Left forelimb (tissue), 1 donor: ENCODE data around the gene ABCB9.

Experiments
- DNase-seq: peaks from one replicate; pipeline ENCODE4 v3.0.0-alpha.2; 2018; ENCODE audit warnings: low spot score

Gene ABCB9

DNA sequence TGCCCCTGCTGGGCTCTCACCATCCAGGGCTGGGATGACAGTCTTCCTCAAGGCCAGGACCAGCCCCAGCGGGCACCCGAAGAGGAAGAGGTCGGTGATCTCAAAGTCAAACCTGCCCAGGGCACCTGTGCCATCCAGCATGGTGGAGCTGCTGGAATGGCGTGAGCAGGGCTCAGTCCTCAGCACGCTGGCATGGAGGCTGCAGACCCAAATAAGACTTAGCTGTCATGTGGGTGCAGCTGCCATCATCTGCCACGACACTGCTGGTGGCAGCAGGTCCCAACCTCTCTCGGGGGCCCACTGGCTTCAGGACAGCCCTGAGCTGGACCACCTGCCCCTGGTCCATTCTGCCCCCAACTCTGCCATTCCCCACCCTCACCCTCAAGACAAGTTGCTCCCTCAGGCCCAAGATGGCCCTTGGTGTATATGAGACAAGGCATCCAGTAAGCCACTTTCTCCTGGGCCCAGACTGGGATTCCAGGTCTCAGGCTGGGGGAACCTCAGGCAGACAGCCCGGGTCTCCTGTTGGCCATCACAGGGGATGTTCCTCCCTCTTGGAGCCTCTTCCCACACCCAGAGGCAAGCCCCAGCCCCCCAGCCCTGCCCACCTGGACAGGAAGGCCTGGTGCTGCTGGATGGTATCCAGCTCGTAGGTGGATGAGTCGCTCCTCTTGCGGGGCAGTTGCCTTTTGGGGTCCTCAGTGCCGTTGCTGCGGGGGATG lies 28.7 kb upstream of the ABCB9 start:
- DNase-seq = no peak

- DNase-seq = no peak
Observed at GRCh38 chr12:122994140-122994675, 27.9 kb upstream of the ABCB9 start.

DNA sequence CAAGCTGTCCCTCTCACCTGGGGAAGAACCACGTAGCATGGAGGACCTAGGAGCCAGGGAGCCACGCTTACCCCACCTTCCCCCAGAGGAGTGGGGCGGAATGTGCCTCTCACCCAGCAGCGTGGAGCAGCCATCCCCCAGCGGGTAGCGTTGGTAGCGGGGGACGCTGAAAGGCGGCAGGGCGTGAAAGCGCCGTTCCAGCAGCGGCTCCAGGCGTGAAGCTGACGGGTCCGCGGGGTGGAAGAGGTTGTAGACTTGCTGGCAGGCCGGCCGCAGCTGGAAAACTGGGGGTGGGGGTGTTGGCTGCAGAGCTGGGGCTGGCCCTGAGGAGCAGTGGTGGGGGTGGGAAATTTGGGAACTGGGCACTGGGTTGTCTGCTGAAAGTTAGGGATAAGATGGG lies 26.1 kb upstream of the ABCB9 start:
- no peak for DNase-seq

- DNase-seq = no peak
Observed at GRCh38 chr12:122991623-122992275, 25.5 kb upstream of the ABCB9 start.

DNA sequence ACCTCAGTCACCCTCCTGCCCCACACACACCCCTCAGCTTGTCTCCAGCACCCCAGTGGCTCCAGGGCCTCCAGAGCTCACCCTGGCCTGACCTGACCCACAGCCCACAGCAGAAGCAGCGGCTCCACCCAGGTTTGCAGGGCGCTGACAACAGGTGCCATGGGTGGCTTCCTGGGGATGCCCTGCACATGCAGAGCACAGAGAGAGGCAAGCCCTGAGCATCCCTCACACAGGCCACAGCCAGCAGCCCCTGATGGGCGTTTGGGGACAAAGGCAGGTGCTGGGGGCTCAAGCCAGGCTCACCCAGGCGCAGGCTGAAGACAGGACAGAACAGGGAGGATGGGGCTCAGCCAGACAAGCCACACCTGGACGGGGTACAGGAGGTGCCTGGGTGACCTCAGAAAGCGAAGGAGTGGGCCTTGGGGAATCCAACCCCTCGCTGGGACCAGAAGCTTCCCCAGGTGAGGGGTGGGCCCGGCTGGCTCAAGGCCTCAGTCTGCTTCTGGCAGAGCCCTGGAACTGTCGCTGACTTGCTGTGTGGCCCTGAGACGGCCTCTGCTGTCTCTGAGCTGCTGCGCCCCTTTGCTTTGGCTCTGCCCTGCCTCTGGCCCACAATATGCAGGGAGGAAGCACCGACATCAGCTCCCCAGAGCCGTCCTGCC lies 24.8 kb upstream of the ABCB9 start:
- DNase-seq = no peak

- DNase-seq = no peak
Observed at GRCh38 chr12:122990561-122990960, 24.3 kb upstream of the ABCB9 start.

DNA sequence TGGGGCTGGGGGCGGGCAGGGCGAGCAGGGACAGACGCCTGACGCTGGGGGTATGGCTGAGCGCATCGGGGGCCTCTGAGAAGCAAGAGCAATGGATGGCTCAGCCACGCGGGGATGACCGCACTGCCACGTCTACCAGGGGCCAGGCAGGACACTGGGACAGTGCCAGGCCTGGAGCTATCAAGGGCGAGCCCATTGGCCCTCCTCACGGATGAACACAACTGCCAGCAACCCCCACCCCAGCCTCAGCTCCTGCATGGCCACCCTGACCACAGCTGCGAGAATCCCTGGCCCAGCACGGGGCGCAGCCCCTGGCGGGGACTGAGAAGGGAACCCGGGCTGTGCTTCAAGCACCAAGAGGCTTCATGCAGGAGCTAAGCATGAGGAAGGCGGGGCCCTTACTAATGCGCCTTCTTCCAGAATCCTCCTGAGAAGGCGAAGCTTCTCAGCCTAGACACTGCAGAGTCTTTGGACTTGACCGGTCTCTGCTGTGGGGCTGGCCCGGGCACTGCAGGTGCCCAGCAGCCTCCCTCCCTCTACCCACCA lies 23.7 kb upstream of the ABCB9 start:
- DNase-seq = no peak

- DNase-seq = no peak
Observed at GRCh38 chr12:122989225-122989839, 23.1 kb upstream of the ABCB9 start.

DNA sequence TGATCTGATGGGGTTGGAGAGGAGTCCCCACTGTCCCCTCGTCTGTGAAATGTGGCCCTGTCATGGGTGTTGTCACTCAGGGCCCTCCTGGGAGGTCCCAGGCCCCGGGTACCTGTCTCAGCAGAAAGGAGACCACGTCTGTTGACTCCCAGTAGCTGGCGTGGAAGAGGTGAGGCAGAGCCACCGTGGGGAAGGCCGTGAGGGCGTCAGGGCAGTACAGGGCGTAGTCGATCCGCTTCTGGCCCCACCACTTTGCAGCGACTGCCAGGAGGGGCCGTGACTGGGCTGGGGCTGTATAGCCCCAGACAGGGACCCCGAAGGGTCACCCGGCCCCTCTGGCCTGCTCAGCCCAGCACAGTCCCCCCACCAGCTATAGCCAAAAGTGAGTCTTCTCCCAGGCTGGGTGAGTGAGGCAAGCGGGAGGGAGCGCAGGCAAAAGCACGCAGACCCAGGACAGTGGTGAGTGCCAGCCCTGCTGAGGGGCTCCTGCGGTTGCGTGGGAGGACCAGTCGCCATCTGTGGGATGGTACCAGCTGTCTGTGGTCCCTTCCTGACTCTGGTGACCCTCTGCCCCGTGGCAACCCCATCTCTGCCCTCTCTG lies 22.4 kb upstream of the ABCB9 start:
- DNase-seq = no peak

DNA sequence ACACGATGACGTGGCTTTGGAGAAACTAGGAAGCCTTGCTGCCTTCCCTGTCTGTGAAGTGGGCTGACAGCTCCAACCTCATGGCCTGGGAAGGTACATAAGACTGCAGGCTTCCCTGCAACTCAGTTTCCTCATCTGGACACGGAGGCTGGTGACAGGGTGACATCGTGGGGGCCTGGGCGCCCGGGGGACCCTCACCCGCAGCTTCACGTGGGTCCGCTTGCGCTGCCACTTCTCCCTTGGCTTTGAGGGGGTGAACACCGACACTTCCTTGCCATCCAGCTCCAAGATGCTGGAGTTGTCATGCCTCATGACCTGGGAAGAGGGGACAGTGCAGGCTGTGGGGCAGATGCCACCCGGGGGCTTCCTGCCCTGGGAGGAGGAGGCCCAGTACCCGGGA lies 21.8 kb upstream of the ABCB9 start:
- no peak for DNase-seq

GRCh38 chr12:122987086-122987951 lies 21.1 kb upstream of the ABCB9 start:
- DNase-seq = no peak

- DNase-seq = no peak
Observed at GRCh38 chr12:122986258-122986871, 20.1 kb upstream of the ABCB9 start.

GRCh38 chr12:122985338-122986257 lies 19.3 kb upstream of the ABCB9 start:
- DNase-seq = no peak

GRCh38 chr12:122984612-122985337 lies 18.5 kb upstream of the ABCB9 start:
- no peak for DNase-seq

- no peak for DNase-seq
Observed at GRCh38 chr12:122983789-122984515, 17.7 kb upstream of the ABCB9 start.

GRCh38 chr12:122982963-122983788 lies 16.9 kb upstream of the ABCB9 start:
- no peak for DNase-seq

DNA sequence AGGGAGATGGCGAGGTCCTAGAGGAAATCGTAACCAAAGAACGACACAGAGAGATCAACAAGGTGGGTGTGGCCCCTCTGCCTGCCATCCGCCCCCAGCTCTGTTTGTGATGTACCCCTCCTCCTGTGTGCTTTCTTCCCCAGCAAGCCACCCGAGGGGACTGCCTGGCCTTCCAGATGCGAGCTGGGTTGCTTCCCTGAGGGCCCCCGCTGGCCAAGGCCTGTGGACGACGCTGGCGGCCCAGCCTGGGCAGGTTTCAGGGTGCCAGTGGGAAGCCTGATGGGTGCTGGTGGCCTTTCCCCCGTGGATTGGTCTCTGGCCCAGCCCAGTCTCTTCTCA lies 16.2 kb upstream of the ABCB9 start:
- no peak for DNase-seq
